SK-N-SH (cell line): Measurements from ENCODE around the gene CREB3L1. TPM values are rescaled to one million over a fixed set of nuclear protein-coding genes. Genes with fewer than 3 reads are reported as not detected.
A peak's percentile ranks its signal among the peaks of the same experiment; 100 is the strongest.

Experiments
- CTCF ChIA-PET: fragments of 300-600, 350-600 bp; formaldehyde crosslinking; extraction: SDS; loops from one replicate; lab custom pipeline; 2021; lab: Yijun Ruan, JAX
- POLR2A ChIA-PET: fragments of 350-600 bp; sonication (Branson Sonifier 250); formaldehyde crosslinking; extraction: SDS; loops from one replicate; lab custom pipeline; 2020; ENCODE audit warnings: antibody characterized with exemption, inconsistent platforms; lab: Yijun Ruan, JAX
- DNase-seq: peaks from one replicate; pipeline ENCODE4 v3.0.0; 2012
- H2AFZ ChIP-seq: fragments of 200-600 bp; sonication (generic); 2 replicates; pipeline ENCODE4 v1.8.1; 2016; ENCODE audit warnings: antibody characterized with exemption, mild to moderate bottlenecking, low read depth
- H3F3A ChIP-seq: fragments of 200-600 bp; sonication (generic); replicated peaks from 2 replicates; pipeline ENCODE3; 2016; ENCODE audit warnings: antibody characterized with exemption, mild to moderate bottlenecking; ENCODE audit not compliant: insufficient read depth
- H3K27ac ChIP-seq, 2 experiments: fragments of 200-500 bp in 1 of 2; fragments of 200-600 bp in 1 of 2; sonication (Bioruptor generic) in 1 of 2; sonication (generic), shearing (Covaris generic) in 1 of 2; 2 replicates each; pipeline versions ENCODE4 v1.5.1 to v1.6.1; 2014 to 2016; ENCODE audit warnings: low read depth in 2 of 2, inconsistent platforms in 1 of 2, low read length in 1 of 2, mild to moderate bottlenecking in 1 of 2, mixed read lengths in 1 of 2
- H3K27me3 ChIP-seq: fragments of 200-600 bp; sonication (generic), shearing (Covaris generic); 2 replicates; pipeline ENCODE4 v1.6.1; 2016; ENCODE audit warnings: mixed run types; ENCODE audit not compliant: insufficient read depth
- H3K36me3 ChIP-seq, 2 experiments: fragments of 200-500 bp in 1 of 2; fragments of 200-600 bp in 1 of 2; sonication (Bioruptor generic) in 1 of 2; sonication (generic) in 1 of 2; replicated peaks in 1 of 2; 2 replicates each; pipeline versions ENCODE3 to v1.5.1; 2014 to 2016; ENCODE audit warnings: low read length in 1 of 2, mild to moderate bottlenecking in 1 of 2; ENCODE audit not compliant: insufficient read depth in 2 of 2, control insufficient read depth in 1 of 2
- H3K4me1 ChIP-seq, 2 experiments: fragments of 200-500 bp in 1 of 2; fragments of 200-600 bp in 1 of 2; sonication (Bioruptor generic) in 1 of 2; sonication (generic), shearing (Covaris generic) in 1 of 2; 2 replicates each; pipeline versions ENCODE4 v1.5.1 to v1.6.1; 2014 to 2016; ENCODE audit warnings: low read depth in 1 of 2, low read length in 1 of 2, mixed run types in 1 of 2; ENCODE audit not compliant: insufficient read depth in 2 of 2, control insufficient read depth in 1 of 2
- H3K4me2 ChIP-seq: fragments of 200-600 bp; sonication (generic), shearing (Covaris generic); 2 replicates; pipeline ENCODE4 v1.6.1; 2017; ENCODE audit warnings: mixed run types
- H3K4me3 ChIP-seq, 2 experiments: fragments of 200-500 bp in 1 of 2; fragments of 200-600 bp in 1 of 2; sonication (Bioruptor generic) in 1 of 2; sonication (generic), shearing (Covaris generic) in 1 of 2; 2 replicates each; pipeline versions ENCODE4 v1.5.1 to v1.8.1; 2014 to 2016; ENCODE audit warnings: low read depth in 2 of 2, inconsistent platforms in 1 of 2, low read length in 1 of 2, mild to moderate bottlenecking in 1 of 2, mixed read lengths in 1 of 2, moderate library complexity in 1 of 2
- H3K79me2 ChIP-seq: fragments of 200-600 bp; sonication (generic); 2 replicates; pipeline ENCODE4 v1.8.1; 2017; ENCODE audit warnings: mild to moderate bottlenecking; ENCODE audit not compliant: insufficient read depth
- H3K9ac ChIP-seq: fragments of 200-600 bp; sonication (generic); 2 replicates; pipeline ENCODE4 v1.6.1; 2017; ENCODE audit warnings: mixed run types
- H3K9me2 ChIP-seq: fragments of 200-600 bp; sonication (generic); 2 replicates; pipeline ENCODE4 v1.6.1; 2017; ENCODE audit warnings: mixed run types
- H3K9me3 ChIP-seq: fragments of 200-600 bp; sonication (generic); 2 replicates; pipeline ENCODE4 v1.6.1; 2017; ENCODE audit warnings: mixed run types, mild to moderate bottlenecking, moderate library complexity
- H4K20me1 ChIP-seq: fragments of 200-600 bp; sonication (generic); 2 replicates; pipeline ENCODE4 v1.6.1; 2017; ENCODE audit warnings: mild to moderate bottlenecking, mixed run types; ENCODE audit not compliant: insufficient read depth
- ELF1 ChIP-seq: IDR thresholded peaks from 2 replicates; pipeline ENCODE4 v1.4.0; 2012
- EZH2phosphoT487 ChIP-seq: fragments of 200-600 bp; sonication (generic); IDR thresholded peaks from 2 replicates; pipeline ENCODE4 v1.6.1; 2017; ENCODE audit warnings: low read depth, mixed run types, mild to moderate bottlenecking, antibody characterized with exemption, moderate library complexity, borderline replicate concordance
- FOSL2 ChIP-seq: IDR thresholded peaks from 2 replicates; pipeline ENCODE4 v1.4.0; 2012; ENCODE audit warnings: low read depth, mild to moderate bottlenecking, moderate library complexity, borderline replicate concordance
- FOXJ3 ChIP-seq: sonication (generic); formaldehyde crosslinking; IDR thresholded peaks from 2 replicates; pipeline ENCODE4 v1.5.1; 2020; ENCODE audit warnings: mild to moderate bottlenecking, missing genetic modification reagents
- GABPA ChIP-seq: IDR thresholded peaks from 2 replicates; pipeline ENCODE4 v1.4.0; 2012; ENCODE audit warnings: low read depth, mild to moderate bottlenecking
- IRF3 ChIP-seq: fragments of 150-350 bp; IDR thresholded peaks from 2 replicates; pipeline ENCODE4 v1.6.1; 2016; ENCODE audit warnings: mild to moderate bottlenecking, low read depth, low read length
- JUND ChIP-seq: IDR thresholded peaks from 2 replicates; pipeline ENCODE4 v1.4.0; 2012
- MAX ChIP-seq: IDR thresholded peaks from 2 replicates; pipeline ENCODE4 v1.4.0; 2012; ENCODE audit warnings: low read depth
- MXI1 ChIP-seq: IDR thresholded peaks from 2 replicates; pipeline ENCODE4 v1.6.1; 2012; ENCODE audit warnings: mild to moderate bottlenecking, low read depth, low read length, improper control_type of control experiment
- NFIC ChIP-seq: IDR thresholded peaks from 2 replicates; pipeline ENCODE4 v1.4.0; 2012; ENCODE audit warnings: borderline replicate concordance
- NRF1 ChIP-seq: IDR thresholded peaks from 2 replicates; pipeline ENCODE4 v1.6.1; 2012; ENCODE audit warnings: low read depth, mild to moderate bottlenecking, low read length
- POLR2AphosphoS5 ChIP-seq: IDR thresholded peaks from 2 replicates; pipeline ENCODE4 v1.6.1; 2012; ENCODE audit warnings: low read depth, low read length
- RAD21 ChIP-seq: IDR thresholded peaks from 2 replicates; pipeline ENCODE4 v1.6.1; 2012; ENCODE audit warnings: mild to moderate bottlenecking, low read length
- RCOR1 ChIP-seq: fragments of 150-350 bp; IDR thresholded peaks from 2 replicates; pipeline ENCODE4 v1.6.1; 2017; ENCODE audit warnings: antibody characterized with exemption, low read length
- REST ChIP-seq: IDR thresholded peaks from 2 replicates; pipeline ENCODE4 v1.6.1; 2012; ENCODE audit warnings: mild to moderate bottlenecking, low read depth, low read length, moderate library complexity
- RFX5 ChIP-seq: IDR thresholded peaks from 2 replicates; pipeline ENCODE4 v1.6.1; 2012; ENCODE audit warnings: mild to moderate bottlenecking, improper control_type of control experiment, low read length
- SMC3 ChIP-seq: IDR thresholded peaks from 2 replicates; pipeline ENCODE4 v1.6.1; 2012; ENCODE audit warnings: low read depth, low read length, improper control_type of control experiment
- TAF1 ChIP-seq: IDR thresholded peaks from 2 replicates; pipeline ENCODE4 v1.6.1; 2012; ENCODE audit warnings: low read depth, mild to moderate bottlenecking, low read length, moderate library complexity, borderline replicate concordance
- TCF12 ChIP-seq: IDR thresholded peaks from 2 replicates; pipeline ENCODE4 v1.4.0; 2012
- TEAD4 ChIP-seq: IDR thresholded peaks from 2 replicates; pipeline ENCODE4 v1.4.0; 2012; ENCODE audit warnings: mild to moderate bottlenecking, borderline replicate concordance; ENCODE audit not compliant: insufficient read depth
- USF1 ChIP-seq: IDR thresholded peaks from 2 replicates; pipeline ENCODE4 v1.4.0; 2012; ENCODE audit warnings: low read depth, borderline replicate concordance
- USF2 ChIP-seq: fragments of 150-350 bp; IDR thresholded peaks from 2 replicates; pipeline ENCODE4 v1.6.1; 2017; ENCODE audit warnings: antibody characterized with exemption, low read length, low read depth, borderline replicate concordance
- YY1 ChIP-seq: IDR thresholded peaks from 2 replicates; pipeline ENCODE4 v1.4.0; 2012; ENCODE audit warnings: low read depth, mild to moderate bottlenecking
- ZBTB33 ChIP-seq: IDR thresholded peaks from 2 replicates; pipeline ENCODE4 v1.4.0; 2012; ENCODE audit warnings: low read depth, borderline replicate concordance
- WGBS: methylation state at CpG from one replicate; pipeline ENCODE4 v1.1.6; 2017; ENCODE audit warnings: low lambda C conversion rate; 5-methylcytosine and 5-hydroxymethylcytosine counted together
- polyA plus RNA-seq, 3 experiments: library from polyadenylated mRNA; depleted of rRNA; stranded (reverse); fragments of >200 nt; gene quantifications; 2 replicates each; pipeline ENCODE4 v1.2.3, GENCODE V29; 2012

Gene CREB3L1
- polyA plus RNA-seq, 1 of the 3 experiments (the other 2 are of a cell fraction), result 14.0 TPM

GRCh38 chr11:46296528-46297448, 19.3 kb downstream of the CREB3L1 start:
- Histone ChIP-seq H3K4me1 (peaks cover 13 to 50% of the 10 kb centered on the region in 2 experiments; a peak in 3 of 4 replicates), H3K9me3 (no peaks in the 10 kb centered on the region), H3K36me3 (peaks cover 0 to 15% of the 10 kb centered on the region in 2 experiments), H3K9ac (peak overlapping the region; percentile 79; the same call in 1 of the 2 replicates), H3K9me2 (no peaks in the 10 kb centered on the region), H3K4me2 (peak overlapping the region; percentile 96), H2AFZ (no peak overlapping the region), H3K79me2 (peaks cover 86% of the 10 kb centered on the region), H3K4me3 (peak overlapping the region in 1 of 2 experiments; percentile 65; a peak in 2 of 4 replicates), H3K27me3 (no peaks in the 10 kb centered on the region), H3F3A (peaks cover 64% of the 10 kb centered on the region), H3K27ac (peak overlapping the region; percentile 34 to 95; a peak in 3 of 4 replicates), H4K20me1 (no peaks in the 10 kb centered on the region)
- 67% methylated on average over 15 of the region's 26 CpGs for WGBS
- ChIA-PET POLR2A (no interaction called here), CTCF (interaction anchor here (1.0 to 3.4 kb wide), 10 partner anchors 9 to 58 kb away, joined by 3 to 36 read pairs (median 8); no protein-coding TSS in a partner anchor)
- peak; percentile 48 for DNase-seq
- no peak for TF ChIP-seq IRF3
- TF ChIP-seq REST, result no peak
- no peak for TF ChIP-seq FOXJ3
- TF ChIP-seq MXI1, result no peak
- TF ChIP-seq POLR2AphosphoS5, result no peak
- no peak for TF ChIP-seq YY1
- TF ChIP-seq NRF1, result no peak
- TF ChIP-seq TEAD4, result peak; percentile 80
- peak; percentile 31; the same call in 1 of the 2 replicates for TF ChIP-seq MAX
- peak; percentile 85 for TF ChIP-seq FOSL2
- no peak for TF ChIP-seq RAD21
- no peak for TF ChIP-seq USF1
- no peak for TF ChIP-seq RFX5
- TF ChIP-seq USF2, result no peak
- TF ChIP-seq NFIC, result peak; percentile 78
- TF ChIP-seq SMC3, result peak; percentile 35
- TF ChIP-seq GABPA, result no peak
- no peak for TF ChIP-seq RCOR1
- no peak for TF ChIP-seq ELF1
- peak; percentile 87 for TF ChIP-seq TCF12
- peak; percentile 29; the same call in 1 of the 2 replicates for TF ChIP-seq TAF1
- peak; percentile 80 for TF ChIP-seq JUND
- TF ChIP-seq EZH2phosphoT487, result no peak
- TF ChIP-seq ZBTB33, result peak; percentile 51; the same call in 1 of the 2 replicates
